Measurements from ENCODE around the gene SLC46A3. TPM values are rescaled to one million over a fixed set of nuclear protein-coding genes. Genes with fewer than 3 reads are reported as not detected.
A peak's percentile ranks its signal among the peaks of the same experiment; 100 is the strongest.
"Not testable (repeated sequence)": the region's sequence is repeated elsewhere in the genome, so short reads cannot be mapped to it uniquely, and the experiment has no call there.

The SLC46A3 gene
- total and polyA plus RNA-seq, 8 donors: 2.3 to 44.3 (median 7.3) TPM

GRCh38 chr13:28704919-28705318 lies 13.9 kb downstream of the SLC46A3 start:
- peaks cover 0 to 31% (median 28%) of the 10 kb centered on the region in 4 donors for H3K36me3 ChIP-seq
- no peaks in the 10 kb centered on the region for H3K4me1 ChIP-seq
- H3K4me3 ChIP-seq: no peak overlapping the region
- DNase-seq: no peak
- intact Hi-C loops (cut with DNase I; ENCODE audit: low total_unique reads): no loop called here
- no peaks in the 10 kb centered on the region for H3K27me3 ChIP-seq
- H3K27ac ChIP-seq: no peak overlapping the region
- H3K9me3 ChIP-seq: no peaks in the 10 kb centered on the region
- no peak for TF ChIP-seq CTCF (IDR thresholded peaks at IDR 0.05)
- TF ChIP-seq POLR2AphosphoS5 (IDR thresholded peaks at IDR 0.05): no peak
- no peak for TF ChIP-seq POLR2A (IDR thresholded peaks at IDR 0.05)
- no peak for TF ChIP-seq EP300 (IDR thresholded peaks at IDR 0.05)

GRCh38 chr13:28704282-28704681 lies 14.5 kb downstream of the SLC46A3 start:
- no peaks in the 10 kb centered on the region for H3K27me3 ChIP-seq
- no peak overlapping the region for H3K27ac ChIP-seq
- no peak overlapping the region for H3K4me3 ChIP-seq
- TF ChIP-seq CTCF (IDR thresholded peaks at IDR 0.05): no peak
- TF ChIP-seq POLR2A (IDR thresholded peaks at IDR 0.05): no peak
- no peak for TF ChIP-seq EP300 (IDR thresholded peaks at IDR 0.05)
- TF ChIP-seq POLR2AphosphoS5 (IDR thresholded peaks at IDR 0.05): no peak
- intact Hi-C loops (cut with DNase I; ENCODE audit: low total_unique reads): no loop called here
- no peaks in the 10 kb centered on the region for H3K4me1 ChIP-seq
- H3K36me3 ChIP-seq: peaks cover 0 to 35% (median 32%) of the 10 kb centered on the region in 4 donors
- no peak for DNase-seq
- no peaks in the 10 kb centered on the region for H3K9me3 ChIP-seq

GRCh38 chr13:28699246-28699645 lies 19.5 kb downstream of the SLC46A3 start:
- no peak for DNase-seq
- 60 to 77% (median 65%) methylated on average over 1 of the region's 1 CpG for WGBS, 5 donors

GRCh38 chr13:28697441-28697840 lies 21.3 kb downstream of the SLC46A3 start:
- 69 to 82% (median 76%) methylated on average over 1 of the region's 1 CpG for WGBS, 5 donors
- H3K4me1 ChIP-seq: no peaks in the 10 kb centered on the region
- H3K27me3 ChIP-seq: no peaks in the 10 kb centered on the region
- intact Hi-C loops (cut with DNase I; ENCODE audit: low total_unique reads): no loop called here
- no peak overlapping the region for H3K4me3 ChIP-seq
- no peak overlapping the region for H3K27ac ChIP-seq
- no peak for TF ChIP-seq EP300 (IDR thresholded peaks at IDR 0.05)
- no peak for TF ChIP-seq POLR2AphosphoS5 (IDR thresholded peaks at IDR 0.05)
- H3K36me3 ChIP-seq: peaks cover 0 to 34% (median 29%) of the 10 kb centered on the region in 4 donors
- DNase-seq: no peak
- no peaks in the 10 kb centered on the region for H3K9me3 ChIP-seq

More at GRCh38 chr13:28699246-28699645, 19.5 kb downstream of the SLC46A3 start:
- Histone ChIP-seq H3K36me3 (peaks cover 0 to 46% (median 37%) of the 10 kb centered on the region in 4 donors), H3K4me3 (no peak overlapping the region), H3K9me3 (no peaks in the 10 kb centered on the region), H3K27ac (no peak overlapping the region), H3K27me3 (no peaks in the 10 kb centered on the region), H3K4me1 (no peaks in the 10 kb centered on the region)
- no peak for TF ChIP-seq POLR2AphosphoS5 (IDR thresholded peaks at IDR 0.05)
- no peak for TF ChIP-seq EP300 (IDR thresholded peaks at IDR 0.05)
- TF ChIP-seq POLR2A (IDR thresholded peaks at IDR 0.05): no peak
- TF ChIP-seq CTCF (IDR thresholded peaks at IDR 0.05): no peak
- intact Hi-C loops (cut with DNase I; ENCODE audit: low total_unique reads): no loop called here

GRCh38 chr13:28693605-28694491 lies 24.9 kb downstream of the SLC46A3 start:
- H3K27me3 ChIP-seq; H3K9me3 ChIP-seq; H3K4me1 ChIP-seq; H3K27ac ChIP-seq; H3K4me3 ChIP-seq; H3K36me3 ChIP-seq; intact Hi-C loops (cut with DNase I; ENCODE audit: low total_unique reads): not testable (repeated sequence)
- WGBS, 5 donors: 24 to 44% (median 24%) methylated on average over 9 to 11 of the region's 11 CpGs
- DNase-seq: peak in 1 of 2 donors; percentile 86

Measured in stomach (tissue), 9 donors.